Fibroblast of mammary gland (primary cell): ENCODE measurements around the gene FAM222B.
A peak's percentile ranks its signal among the peaks of the same experiment; 100 is the strongest.

Experiments
- DNase-seq: peaks from one replicate; pipeline ENCODE4 v3.0.0-alpha.2; 2010; ENCODE audit warnings: low read depth
- H3K4me3 ChIP-seq: 2 replicates; pipeline ENCODE4 v1.5.1; 2011; ENCODE audit warnings: low read depth, mild to moderate bottlenecking, low read length, moderate library complexity; ENCODE audit not compliant: control insufficient read depth
- TF ChIP-seq, protein P1 (sequence below): conservative IDR thresholded peaks from 2 replicates; pipeline ENCODE4 v1.5.1; 2011; ENCODE audit warnings: low read depth, low read length, inconsistent platforms; ENCODE audit not compliant: control insufficient read depth, insufficient read depth

The FAM222B gene

DNA sequence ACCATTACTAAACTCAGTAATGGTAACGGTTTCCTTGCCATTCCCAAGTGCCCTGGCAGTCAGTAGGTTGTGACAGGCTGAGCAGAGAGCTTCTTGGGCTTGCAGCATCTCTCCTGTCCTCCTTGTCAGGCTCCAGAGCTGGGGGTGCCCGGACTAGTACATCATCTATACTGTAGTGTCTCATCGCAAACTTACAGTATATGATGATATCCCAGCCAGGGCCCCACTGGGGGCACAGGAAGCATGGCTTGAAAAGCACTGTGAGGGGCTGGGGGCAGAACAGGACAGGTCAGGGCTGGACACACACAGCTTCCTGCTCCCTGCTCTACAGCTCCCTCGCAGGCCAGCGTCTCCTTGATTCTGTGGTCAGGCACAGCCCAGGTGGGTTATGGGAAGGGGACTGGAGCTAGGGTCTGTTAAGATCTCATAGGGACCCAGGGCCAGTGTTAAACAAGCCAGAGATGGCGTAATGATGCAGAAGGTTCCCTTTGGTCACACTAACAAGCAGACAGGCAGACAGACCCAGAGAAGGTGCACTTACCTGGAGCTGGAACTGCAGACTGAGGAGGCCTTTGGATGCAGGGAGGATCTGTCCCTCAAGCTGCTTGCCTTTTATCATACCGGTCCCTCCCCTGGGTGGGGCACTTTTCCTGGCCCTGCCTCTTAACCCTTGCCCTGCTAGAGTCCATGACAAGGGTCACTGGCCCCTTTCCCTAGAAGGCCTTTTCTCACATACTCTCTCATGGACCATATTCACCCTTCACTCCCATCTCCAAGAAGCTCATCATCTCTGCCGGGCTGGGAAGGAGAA, 19.0 kb upstream of the FAM222B start:
- TF ChIP-seq, protein P1, sequence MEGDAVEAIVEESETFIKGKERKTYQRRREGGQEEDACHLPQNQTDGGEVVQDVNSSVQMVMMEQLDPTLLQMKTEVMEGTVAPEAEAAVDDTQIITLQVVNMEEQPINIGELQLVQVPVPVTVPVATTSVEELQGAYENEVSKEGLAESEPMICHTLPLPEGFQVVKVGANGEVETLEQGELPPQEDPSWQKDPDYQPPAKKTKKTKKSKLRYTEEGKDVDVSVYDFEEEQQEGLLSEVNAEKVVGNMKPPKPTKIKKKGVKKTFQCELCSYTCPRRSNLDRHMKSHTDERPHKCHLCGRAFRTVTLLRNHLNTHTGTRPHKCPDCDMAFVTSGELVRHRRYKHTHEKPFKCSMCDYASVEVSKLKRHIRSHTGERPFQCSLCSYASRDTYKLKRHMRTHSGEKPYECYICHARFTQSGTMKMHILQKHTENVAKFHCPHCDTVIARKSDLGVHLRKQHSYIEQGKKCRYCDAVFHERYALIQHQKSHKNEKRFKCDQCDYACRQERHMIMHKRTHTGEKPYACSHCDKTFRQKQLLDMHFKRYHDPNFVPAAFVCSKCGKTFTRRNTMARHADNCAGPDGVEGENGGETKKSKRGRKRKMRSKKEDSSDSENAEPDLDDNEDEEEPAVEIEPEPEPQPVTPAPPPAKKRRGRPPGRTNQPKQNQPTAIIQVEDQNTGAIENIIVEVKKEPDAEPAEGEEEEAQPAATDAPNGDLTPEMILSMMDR: no peak
- DNase-seq: no peak
- H3K4me3 ChIP-seq: no peak overlapping the region

DNA sequence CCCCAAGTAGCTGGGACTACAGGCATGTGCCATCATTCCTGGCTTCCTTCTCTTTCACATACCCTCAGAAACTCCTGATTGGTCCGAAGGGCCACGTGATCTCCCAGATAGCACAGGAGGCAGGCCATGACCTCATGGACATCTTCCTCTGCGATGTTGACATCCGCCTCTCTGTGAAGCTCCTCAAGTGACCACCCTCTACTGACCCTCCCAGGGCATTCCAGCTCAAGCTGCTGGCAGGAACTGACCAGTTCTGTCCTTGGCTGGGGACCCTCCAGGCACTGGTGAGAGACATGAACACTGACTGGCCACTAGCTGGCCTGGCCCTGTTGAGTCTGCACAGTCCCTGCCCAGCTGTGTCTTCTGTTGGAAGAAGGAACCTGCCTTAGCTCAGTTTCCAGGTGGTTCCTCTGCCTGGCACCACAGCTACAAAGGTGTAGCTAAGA, 17.8 kb upstream of the FAM222B start:
- no peak overlapping the region for H3K4me3 ChIP-seq
- TF ChIP-seq, protein P1: no peak
- DNase-seq: no peak

DNA sequence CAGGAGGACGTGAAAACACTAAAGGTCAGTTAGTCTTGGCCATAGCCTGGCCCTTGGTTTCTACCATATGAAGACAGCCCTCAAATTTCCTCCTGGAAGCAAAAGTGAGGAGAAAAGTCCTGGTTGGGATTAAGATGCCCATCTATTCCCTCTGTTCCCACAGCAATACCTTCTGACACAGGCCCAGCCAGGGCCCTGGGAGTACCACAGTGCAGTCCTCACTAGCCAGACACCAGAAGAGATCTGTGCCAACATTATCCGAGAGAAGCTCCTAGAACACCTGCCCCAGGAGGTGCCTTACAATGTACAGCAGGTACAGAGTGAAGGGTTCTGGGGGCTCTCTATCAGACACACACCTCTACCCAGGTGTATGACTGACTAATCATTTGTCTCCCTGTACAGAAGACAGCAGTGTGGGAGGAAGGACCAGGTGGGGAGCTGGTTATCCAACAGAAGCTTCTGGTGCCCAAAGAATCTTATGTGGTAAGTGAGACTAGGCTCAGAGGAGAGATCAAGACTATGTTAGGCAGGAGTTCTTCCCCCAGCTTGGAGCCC, 16.3 kb upstream of the FAM222B start:
- TF ChIP-seq, protein P1: no peak
- H3K4me3 ChIP-seq: no peak overlapping the region
- DNase-seq: no peak

DNA sequence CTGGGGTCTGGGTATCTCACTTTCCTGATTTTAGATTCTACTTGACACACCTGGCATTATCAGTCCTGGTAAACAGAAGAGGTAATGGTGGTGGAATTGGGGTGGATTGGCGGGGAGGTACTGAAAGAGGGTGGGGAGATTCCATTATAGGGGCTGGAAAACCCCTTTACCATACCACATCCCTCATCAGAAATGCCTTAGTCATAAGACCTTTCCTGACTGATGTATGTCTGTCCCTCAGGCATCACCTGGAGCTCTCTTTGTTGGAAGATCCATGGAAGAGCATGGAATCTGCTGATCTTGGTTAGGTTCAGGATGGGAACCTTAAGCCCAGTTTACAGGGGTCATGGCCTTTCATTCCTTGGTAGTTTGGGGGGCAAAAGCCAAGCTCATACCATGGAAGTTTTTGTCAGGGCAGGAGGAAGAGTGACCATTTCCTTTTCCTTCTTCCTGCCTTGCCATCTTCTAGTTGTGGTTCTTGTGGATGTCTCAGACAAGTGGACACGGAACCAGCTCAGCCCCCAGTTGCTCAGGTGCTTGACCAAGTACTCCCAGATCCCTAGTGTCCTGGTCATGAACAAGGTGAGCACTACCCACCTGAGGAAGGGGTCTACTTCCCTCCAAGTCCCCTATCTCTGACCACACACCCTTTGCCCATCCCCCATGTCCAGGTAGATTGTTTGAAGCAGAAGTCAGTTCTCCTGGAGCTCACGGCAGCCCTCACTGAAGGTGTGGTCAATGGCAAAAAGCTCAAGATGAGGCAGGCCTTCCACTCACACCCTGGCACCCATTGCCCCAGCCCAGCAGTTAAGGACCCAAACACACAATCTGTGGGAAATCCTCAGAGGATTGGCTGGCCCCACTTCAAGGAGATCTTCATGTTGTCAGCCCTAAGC, 15.6 kb upstream of the FAM222B start:
- no peak overlapping the region for H3K4me3 ChIP-seq
- DNase-seq: no peak
- TF ChIP-seq, protein P1: no peak

DNA sequence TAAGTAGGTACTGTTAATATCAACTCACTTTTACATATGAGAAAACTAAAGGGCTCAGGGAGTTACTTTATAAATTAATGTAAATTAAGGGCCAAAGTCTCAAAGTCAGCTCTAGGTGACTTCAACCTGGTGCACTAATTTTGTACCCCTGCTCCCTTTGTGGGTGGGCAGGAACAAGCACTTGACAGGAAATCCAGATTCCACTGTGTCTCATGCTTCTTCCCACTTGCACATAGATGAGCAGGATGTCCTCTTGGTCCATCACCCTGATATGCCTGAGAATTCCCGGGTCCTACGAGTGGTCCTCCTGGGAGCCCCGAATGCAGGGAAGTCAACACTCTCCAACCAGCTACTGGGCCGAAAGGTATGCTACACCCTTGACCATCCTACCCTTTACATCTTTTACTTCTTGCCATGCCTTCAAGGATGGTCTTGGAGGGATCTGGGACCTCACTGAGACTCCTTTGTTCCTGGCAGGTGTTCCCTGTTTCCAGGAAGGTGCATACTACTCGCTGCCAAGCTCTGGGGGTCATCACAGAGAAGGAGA, 13.5 kb upstream of the FAM222B start:
- H3K4me3 ChIP-seq: no peak overlapping the region
- TF ChIP-seq, protein P1: no peak
- no peak for DNase-seq

DNA sequence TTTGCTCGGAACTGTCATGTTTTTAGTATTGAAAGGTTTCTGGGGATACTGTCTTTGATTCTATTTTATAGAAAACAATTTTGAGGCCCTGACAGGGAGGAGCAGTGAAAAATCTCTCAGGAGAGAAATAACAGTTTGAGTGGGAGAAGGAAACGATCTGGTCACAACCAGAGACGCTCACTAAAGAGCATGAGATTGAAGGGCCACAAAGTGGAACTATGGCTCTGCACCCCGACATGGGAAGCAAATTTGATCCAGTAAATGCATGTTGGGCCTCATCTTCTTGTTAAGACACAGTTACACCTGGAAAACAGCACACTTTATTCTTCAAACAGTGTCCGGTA, 12.7 kb upstream of the FAM222B start:
- TF ChIP-seq, protein P1: no peak
- peak overlapping the region; percentile 96 for H3K4me3 ChIP-seq
- no peak for DNase-seq
